Measurements from ENCODE around the gene ZNF717. TPM values are rescaled to one million over a fixed set of nuclear protein-coding genes. Genes with fewer than 3 reads are reported as not detected.
A peak's percentile ranks its signal among the peaks of the same experiment; 100 is the strongest.
"Not testable (repeated sequence)": the region's sequence is repeated elsewhere in the genome, so short reads cannot be mapped to it uniquely, and the experiment has no call there.

ZNF717 gene
- 21.3 TPM for total RNA-seq

DNA sequence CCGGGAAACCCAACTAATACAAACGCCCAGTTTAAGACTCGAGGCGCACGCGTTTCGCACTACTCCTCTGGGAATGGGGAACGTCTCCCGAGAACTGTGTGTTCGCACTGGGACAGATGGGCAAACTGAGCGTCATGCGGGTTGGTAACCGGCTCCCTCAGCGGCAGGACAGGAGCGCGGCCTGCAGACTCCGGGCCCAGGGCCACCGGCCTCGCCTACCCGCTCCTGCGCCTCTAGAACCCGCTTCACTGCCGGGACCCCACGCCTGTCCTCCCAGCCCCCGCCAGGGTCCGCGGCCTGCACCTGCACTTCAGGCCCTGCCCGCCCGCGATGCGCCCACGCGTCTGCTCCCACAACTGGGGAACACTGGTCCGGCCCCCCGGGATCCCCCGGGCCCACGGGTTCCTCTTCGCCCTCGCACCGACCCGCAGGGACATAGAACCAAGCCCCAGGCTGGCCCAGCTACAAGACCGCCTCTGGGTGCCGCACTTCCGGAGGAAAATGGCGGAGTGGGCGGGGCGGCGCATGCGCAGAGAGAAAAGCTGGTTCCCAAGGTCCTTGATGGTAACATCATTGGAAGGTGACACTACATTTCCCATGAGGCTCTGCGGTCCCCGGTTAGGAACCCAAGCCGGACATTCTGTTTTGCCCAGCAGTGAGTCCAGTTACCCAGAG is at the start of gene ZNF717:
ZNF717 (minus strand) TSS at position 469 of the 675 bp plus-strand sequence. CDS start 2,187 bp downstream, outside the sequence.
- DNase-seq = peak; percentile 96

- not testable (repeated sequence) for DNase-seq
These were observed 45.7 kb upstream of the ZNF717 start for GRCh38 chr3:75831076-75831475.

GRCh38 chr3:75818019-75818418 is 32.7 kb upstream of the ZNF717 start:
- not testable (repeated sequence) for DNase-seq

DNA sequence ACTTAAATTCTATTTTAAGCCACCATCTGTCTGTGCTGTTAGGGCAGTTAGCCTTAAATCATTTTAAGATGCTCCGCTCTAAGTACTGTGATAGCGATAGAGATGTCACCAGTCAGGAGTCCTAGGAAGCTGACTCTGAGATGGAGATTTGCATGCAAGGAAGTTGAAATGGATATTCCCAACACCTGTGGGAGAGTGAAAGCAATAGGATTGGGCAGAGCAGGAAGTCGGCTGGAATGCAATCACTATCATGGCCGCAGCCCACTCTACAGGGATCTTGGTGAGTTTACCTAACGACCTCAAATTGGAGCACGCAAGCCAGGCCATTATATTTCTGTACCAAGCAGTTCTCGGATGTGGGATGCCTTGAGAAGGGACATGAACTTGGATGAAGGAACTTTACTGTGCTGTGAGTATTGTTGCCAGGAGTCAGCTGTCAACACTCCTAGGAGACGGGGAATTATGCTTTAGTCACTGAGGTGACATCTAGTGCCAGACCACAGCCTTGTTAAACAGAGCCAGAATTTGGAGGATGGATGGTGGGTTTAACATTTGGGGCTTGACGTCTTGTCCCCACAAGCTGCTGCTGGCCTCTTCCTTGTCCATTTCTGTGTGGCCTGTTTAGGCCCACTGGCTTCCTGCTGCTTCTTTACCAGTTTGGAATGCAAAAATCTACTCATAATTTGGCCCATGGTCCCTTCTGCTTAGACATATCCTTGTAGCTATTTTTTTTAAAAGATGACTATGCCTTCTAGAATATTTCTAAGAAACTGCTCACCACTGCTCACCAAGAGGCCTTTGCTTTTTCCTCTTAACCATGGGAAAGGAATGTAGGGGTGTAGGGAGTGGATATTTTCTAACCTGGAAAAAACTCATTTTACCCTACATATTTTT is 31.2 kb upstream of the ZNF717 start:
- not testable (repeated sequence) for DNase-seq

GRCh38 chr3:75814797-75815196 is 29.4 kb upstream of the ZNF717 start:
- DNase-seq = no peak

DNA sequence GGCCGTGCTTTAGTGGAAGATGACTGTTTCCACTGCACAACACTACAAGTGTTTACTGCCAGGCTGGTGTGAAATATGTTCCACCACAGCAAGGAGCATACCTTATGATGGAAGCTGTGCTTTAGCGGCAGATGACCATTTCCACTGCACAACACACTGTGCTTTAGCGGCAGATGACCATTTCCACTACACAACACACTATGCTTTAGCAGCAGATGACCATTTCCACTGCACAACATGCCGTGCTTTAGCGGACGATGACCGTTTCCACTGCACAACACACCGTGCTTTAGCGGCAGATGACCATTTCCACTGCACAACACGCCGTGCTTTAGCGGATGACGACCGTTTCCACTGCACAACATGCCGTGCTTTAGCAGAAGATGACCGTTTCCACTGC is 2.8 kb downstream of the ZNF717 start:
- no peak for DNase-seq

DNA sequence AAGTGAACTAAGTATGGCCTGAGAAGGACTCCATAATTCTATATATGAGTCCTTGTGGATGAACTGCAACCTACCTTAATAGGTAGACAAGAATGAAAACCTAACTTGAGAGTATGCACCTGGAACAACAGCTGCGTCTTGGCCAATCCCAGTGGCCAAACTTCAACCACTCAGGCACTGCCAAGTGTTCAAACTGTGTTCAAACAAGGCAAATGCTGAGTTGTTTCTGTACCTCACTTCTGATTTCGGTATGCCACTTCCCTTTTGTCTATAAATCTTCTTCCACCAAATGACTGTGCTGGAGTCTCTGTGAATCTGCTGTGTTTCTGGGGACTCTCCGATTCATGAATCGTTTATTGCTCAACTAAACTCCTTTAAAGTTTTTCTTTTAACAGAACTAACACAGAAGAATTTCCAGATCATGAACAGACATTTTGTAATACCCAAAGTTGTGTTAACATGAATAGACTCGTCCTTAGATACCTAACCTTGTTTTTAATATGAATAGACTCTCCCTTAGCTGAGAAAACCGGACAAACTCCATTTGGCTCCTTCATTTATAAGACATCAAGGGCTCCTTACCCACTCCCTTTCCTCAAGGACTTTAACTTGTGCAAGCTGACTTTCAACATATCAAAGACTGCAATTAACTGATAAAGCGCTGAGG is 4.1 kb downstream of the ZNF717 start:
- DNase-seq = no peak

GRCh38 chr3:75777742-75778141 is 7.6 kb downstream of the ZNF717 start:
- not testable (repeated sequence) for DNase-seq

- not testable (repeated sequence) for DNase-seq
These were observed 13.7 kb downstream of the ZNF717 start for GRCh38 chr3:75771631-75772030.

- DNase-seq = no peak
These were observed 16.9 kb downstream of the ZNF717 start for GRCh38 chr3:75768303-75769017.

DNA sequence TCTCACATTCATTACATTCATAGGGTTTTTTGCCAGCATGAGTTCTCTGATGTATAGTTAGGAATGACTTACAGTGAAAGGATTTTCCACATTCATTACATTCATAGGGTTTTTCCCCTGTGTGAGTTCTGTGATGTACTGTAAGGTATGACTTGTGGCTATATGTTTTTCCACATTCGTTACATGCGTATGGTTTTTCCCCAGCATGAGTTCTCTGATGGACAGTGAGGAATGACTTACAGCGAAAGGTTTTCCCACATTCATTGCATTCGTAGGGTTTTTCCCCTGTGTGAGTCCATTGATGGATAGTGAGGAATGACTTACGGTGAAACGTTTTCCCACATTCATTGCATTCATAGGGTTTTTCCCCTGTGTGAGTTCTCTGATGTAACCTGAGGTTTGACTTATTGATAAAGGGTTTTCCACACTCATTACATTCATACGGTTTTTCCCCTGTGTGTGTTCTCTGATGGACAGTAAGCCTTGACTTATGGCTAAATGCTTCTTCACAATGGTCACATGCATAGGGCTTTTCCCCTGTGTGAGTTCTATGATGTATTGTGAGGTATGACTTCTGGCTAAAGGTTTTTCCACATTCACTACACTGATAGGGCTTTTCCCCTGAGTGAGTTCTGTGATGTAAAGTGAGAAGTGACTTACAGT is 47.4 kb downstream of the ZNF717 start:
- no peak for DNase-seq

DNA sequence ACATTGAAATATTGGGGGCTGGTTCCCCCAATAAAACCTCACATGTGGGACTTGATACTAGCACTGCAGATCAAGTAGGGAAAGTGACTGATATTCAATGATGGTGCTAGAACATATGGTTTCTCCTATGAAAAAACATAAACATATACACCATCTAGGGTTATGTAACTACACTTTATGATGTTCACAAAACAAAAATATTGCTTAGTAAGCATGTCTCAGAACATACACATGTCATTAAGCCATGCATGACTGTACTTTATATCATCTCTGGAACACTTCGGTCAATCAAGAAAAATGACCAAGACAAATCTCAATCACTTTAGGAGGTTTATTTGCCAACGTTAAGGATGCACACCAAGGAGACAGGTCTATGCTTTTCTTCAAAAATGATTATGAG is 57.4 kb downstream of the ZNF717 start:
- DNase-seq = no peak

DNA sequence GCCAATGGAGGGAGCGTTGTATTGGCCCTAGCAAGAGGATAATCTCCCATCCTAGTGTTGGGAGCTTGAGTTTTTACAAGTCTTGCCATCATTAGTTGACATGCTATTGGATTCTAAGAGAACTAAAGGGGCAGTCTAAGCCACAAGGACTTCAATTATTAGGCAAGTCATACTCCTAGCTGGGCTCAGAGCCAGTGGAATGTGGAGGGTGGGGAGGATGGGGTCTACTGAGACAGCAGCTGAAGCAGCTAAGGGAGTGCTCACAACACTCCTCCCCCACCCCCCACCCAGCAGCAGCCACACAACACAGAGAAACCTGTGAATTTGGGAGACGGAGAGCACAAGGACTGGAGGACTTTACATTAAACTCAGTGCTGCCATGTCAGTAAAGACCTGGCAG is 93.3 kb downstream of the ZNF717 start:
- DNase-seq = peak; percentile 17

DNA sequence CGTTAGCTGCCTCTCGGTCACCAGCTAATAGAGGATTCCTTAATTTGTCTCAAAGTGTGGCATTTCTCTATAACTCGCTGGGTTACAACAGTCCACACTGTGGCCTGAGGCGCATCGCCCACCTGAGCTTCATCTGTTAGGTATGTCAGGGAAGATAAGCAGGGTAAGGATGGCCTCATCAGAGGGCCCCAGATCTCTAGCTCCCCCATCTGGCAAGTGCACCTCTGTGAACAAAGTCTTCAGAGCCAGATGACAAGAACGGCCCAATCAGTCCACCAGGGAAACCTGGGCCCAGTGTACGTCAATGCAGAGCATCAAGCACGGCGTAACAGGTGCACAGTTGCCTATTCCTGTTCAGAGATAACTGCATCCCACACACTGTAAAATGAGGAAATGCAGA is 98.0 kb downstream of the ZNF717 start:
- no peak for DNase-seq

Small RNA genes lying within 50 kb of the gene (small RNA-seq; reads per million reads assigned to genes)
- not detected for gene MIR4273 (ENCODE audit: low replicate concordance)

Other genes starting within 250 kb of the ZNF717 start
- gene FRG2C, start 121.2 kb downstream of the ZNF717 start, total RNA-seq = not detected

All from tongue (tissue), 3 donors.